ENCODE measurements around the gene FBXW8.

The FBXW8 gene

DNA sequence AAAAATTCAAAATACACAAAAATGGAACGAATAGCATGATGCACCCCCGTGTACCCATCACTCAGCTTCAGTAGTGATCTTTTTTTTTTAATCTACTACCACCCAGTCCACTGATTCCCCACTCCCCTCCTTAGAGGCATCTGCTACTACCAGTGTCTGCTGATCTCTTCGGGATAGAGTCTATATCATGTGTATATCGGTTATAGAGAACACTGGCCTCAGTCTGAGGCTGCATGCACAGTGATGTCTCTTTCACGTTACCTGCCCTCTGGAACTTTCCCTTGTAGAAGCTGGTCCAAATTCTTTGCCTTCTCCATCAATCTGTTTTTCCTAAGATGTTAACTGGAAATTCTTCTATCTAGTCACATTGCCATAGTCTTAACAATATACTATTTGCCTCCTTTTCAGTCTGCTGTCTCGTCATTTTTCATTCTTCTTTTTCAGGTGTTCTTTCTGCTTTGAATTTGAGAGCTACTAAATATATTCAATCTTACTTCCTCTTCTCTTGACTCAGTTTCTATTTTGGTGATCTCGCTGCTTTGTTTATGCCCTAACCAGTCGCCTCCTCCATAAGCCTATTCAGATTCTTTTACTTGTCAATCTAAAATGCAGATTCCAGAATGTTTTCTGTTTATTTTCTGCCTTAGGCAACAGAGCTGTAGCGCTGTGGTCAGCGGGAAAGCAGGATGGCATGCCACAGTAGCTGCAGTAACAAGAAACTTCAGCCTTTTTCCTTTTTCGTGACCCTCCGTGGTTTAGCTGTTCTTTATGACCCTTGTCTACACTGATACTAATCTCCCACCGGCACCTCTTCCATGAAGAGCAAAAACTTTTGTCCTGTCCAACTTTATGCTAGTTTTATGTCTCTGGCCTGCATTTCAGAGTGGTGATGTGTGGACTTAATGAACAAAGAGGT, 67.0 kb downstream of the FBXW8 start:
- H3K4me3 ChIP-seq (ENCODE audit: low read depth, low read length) = no peak overlapping the region
- TF ChIP-seq, protein P1, sequence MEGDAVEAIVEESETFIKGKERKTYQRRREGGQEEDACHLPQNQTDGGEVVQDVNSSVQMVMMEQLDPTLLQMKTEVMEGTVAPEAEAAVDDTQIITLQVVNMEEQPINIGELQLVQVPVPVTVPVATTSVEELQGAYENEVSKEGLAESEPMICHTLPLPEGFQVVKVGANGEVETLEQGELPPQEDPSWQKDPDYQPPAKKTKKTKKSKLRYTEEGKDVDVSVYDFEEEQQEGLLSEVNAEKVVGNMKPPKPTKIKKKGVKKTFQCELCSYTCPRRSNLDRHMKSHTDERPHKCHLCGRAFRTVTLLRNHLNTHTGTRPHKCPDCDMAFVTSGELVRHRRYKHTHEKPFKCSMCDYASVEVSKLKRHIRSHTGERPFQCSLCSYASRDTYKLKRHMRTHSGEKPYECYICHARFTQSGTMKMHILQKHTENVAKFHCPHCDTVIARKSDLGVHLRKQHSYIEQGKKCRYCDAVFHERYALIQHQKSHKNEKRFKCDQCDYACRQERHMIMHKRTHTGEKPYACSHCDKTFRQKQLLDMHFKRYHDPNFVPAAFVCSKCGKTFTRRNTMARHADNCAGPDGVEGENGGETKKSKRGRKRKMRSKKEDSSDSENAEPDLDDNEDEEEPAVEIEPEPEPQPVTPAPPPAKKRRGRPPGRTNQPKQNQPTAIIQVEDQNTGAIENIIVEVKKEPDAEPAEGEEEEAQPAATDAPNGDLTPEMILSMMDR (IDR thresholded peaks at IDR 0.05; ENCODE audit: control insufficient read depth, extremely low read depth, insufficient read depth) = no peak
- no peak for DNase-seq (ENCODE audit: low read depth)

DNA sequence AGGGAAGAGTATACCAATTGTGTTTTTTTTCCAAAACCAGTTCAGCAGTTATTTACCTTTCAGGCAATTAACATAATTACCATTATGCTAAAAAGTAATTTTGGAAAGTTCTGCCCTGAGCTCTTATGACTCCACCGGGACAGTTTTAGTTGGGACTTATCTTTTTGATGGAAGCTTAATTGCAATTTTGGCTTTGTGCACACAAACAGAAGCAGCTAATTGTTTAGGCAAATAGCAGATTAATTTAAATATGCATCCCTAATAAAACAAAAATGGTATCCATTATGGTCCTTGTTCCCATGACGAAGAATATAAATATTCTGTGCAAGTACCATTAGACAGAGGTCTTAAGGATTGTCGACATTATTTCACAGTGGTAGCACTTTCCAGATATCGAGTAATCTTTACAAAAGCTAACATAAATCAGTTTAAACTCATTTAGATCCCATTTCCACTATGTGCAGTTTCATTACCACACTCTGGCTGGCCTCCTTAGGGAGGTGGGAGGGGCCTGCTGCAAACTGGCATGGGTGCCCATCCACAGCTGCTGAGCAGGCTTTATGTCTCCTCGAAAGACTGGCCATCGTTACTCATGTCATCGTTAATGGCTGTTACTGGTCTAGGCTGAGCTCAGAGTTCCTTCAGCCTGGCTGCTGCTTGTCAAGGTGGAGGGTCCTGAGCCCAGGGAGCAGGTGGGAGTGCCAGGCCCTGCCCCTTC, 68.2 kb downstream of the FBXW8 start:
- H3K4me3 ChIP-seq (ENCODE audit: low read depth, low read length) = no peak overlapping the region
- TF ChIP-seq, protein P1 (IDR thresholded peaks at IDR 0.05; ENCODE audit: control insufficient read depth, extremely low read depth, insufficient read depth) = no peak
- no peak for DNase-seq (ENCODE audit: low read depth)

DNA sequence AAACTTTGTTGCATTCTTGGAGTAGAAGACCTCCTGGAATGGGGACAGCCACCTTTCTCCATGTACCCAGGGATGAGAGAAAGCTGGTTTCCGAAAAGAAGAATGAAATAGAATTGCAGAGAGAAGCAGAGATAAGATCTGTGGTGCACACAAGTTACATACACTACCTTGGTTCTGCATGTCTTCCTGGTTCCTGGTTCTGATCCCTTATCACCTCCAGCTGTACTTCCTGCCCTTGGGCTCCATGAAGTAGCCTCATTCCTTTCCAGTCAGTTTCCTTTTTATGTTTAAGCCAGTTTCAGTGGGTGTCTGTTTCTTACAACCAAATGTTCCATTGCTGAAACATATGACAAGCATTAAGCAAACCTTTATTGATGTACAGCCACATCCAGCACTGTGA, 69.3 kb downstream of the FBXW8 start:
- no peak overlapping the region for H3K4me3 ChIP-seq (ENCODE audit: low read depth, low read length)
- peak; percentile 23 for DNase-seq (ENCODE audit: low read depth)
- TF ChIP-seq, protein P1 (IDR thresholded peaks at IDR 0.05; ENCODE audit: control insufficient read depth, extremely low read depth, insufficient read depth) = no peak

DNA sequence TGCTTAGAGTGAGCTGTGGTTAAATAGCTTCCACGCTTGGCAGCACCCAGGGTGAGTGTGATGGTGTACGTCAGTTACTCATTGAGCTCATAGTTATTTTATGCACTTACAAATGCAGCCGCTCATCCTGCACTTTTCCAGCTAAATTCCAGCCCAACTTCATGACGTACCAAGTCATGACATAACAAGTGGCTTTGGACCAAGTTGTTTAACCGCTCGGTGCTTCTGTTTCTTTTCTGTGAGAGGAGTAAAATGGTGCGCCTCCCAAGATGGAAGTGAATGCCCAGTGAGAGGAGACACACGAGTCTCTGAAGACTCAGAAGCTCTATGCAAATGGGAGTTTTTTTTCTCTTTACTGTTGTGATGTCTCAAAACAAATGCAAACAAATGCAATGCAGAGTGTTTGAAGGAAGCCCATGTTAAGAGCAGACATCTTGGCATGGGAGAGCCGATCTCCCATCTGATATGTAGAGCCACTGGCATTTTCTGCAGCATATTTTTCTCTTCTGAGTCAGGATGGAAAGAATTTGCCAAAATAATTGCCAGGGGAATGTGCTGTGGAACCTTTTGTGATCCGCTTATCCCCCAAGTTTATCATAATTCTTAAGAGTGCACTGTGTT, 72.2 kb downstream of the FBXW8 start:
- H3K4me3 ChIP-seq (ENCODE audit: low read depth, low read length) = no peak overlapping the region
- DNase-seq (ENCODE audit: low read depth) = no peak
- TF ChIP-seq, protein P1 (IDR thresholded peaks at IDR 0.05; ENCODE audit: control insufficient read depth, extremely low read depth, insufficient read depth) = no peak

DNA sequence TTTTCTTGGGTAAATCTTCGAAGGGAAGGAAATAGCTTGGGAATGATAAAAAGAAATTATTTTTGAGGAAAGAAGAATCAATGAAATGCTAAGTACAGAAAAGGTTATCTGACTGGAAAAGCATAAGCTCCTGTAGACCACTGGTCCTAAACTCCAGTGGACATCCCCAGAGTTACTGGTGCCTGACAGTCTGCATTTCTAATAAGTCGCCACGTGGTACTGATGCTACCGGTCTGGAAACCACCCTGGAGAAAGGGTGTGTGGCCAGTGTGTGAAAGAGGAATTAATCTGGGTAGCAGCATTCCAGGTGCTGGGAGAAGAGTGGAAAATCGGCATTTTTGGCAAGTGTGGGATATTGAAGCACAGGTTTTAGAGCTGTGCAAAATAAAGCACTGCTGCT, 73.3 kb downstream of the FBXW8 start:
- no peak overlapping the region for H3K4me3 ChIP-seq (ENCODE audit: low read depth, low read length)
- no peak for DNase-seq (ENCODE audit: low read depth)
- TF ChIP-seq, protein P1 (IDR thresholded peaks at IDR 0.05; ENCODE audit: control insufficient read depth, extremely low read depth, insufficient read depth) = no peak

DNA sequence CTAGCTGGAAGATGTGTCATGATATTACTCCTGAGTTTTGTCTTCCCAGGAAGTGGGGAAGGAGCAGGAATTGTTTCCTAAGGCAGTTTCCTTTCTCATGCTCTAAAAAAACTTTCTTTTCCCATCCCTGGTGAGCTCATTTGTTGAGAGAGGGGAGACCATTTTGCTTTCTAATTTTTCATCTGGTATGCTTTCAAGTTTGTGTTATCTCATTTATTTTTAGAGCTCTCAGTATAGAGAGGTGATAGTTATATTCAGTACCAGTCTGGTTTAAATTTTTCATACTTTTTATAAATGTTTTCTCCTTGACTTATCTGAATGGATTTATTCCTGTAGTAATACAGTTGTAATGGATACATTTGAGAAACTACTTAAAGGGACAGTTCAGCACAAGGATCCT, 79.6 kb downstream of the FBXW8 start:
- no peak for DNase-seq (ENCODE audit: low read depth)
- TF ChIP-seq, protein P1 (IDR thresholded peaks at IDR 0.05; ENCODE audit: control insufficient read depth, extremely low read depth, insufficient read depth) = no peak

More for the DNA sequence above, 79.6 kb downstream of the FBXW8 start:
- no peak overlapping the region for H3K4me3 ChIP-seq (ENCODE audit: low read depth, low read length)
